HG03571 (cell line): ENCODE measurements around the gene MAP4.
"Not testable (repeated sequence)": the region's sequence is repeated elsewhere in the genome, so short reads cannot be mapped to it uniquely, and the experiment has no call there.

Experiments used
- ATAC-seq: cut with Tn5 transposase; IDR thresholded peaks from one replicate; pipeline ENCODE4 v1.9.1; 2021; ENCODE audit not compliant: unreplicated experiment

Gene MAP4

DNA sequence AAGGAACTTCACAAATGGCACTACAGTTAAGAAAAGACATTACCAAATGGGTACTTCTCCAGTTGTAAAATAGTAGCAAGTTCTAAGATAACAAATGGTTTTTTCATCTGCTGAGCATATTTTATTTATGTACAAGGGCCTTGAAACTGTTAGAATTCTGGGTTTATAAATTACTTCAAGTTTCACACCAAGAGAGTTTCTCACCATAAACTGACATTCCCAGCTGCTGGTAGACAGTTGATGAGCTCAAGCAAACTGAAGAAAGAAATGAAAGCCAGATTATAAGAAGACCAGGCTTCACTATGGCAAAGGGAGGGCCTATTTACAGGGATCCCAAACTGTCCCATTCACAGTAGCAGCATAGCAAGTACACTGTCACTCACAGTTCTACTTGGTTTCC, 113.5 kb downstream of the MAP4 start:
- no peak for ATAC-seq

DNA sequence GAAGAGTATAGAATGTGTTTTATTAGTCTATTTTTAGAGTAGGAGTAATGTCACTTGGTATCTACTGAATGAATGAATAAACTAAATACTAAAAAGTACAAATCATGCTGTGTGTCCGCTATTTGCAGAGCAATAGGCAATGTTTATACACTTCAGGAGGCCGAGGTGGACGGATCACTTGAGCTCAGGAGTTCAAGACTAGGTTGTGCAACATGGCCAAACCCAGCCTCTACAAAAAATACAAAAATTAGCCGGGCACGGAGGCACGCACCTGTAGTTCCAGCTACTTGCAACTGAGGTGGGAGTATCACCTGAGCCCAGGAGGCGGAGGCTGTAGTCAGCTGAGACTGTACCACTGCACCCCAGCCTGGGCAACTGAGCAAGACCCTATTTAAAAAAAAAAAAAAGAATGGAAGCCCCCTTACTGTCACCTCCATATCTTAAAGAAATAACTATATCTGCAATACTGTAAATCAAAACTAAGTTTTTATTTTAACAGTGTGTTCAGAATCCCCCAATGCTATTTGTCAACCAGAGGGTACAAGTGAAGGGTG, 114.9 kb downstream of the MAP4 start:
- no peak for ATAC-seq

DNA sequence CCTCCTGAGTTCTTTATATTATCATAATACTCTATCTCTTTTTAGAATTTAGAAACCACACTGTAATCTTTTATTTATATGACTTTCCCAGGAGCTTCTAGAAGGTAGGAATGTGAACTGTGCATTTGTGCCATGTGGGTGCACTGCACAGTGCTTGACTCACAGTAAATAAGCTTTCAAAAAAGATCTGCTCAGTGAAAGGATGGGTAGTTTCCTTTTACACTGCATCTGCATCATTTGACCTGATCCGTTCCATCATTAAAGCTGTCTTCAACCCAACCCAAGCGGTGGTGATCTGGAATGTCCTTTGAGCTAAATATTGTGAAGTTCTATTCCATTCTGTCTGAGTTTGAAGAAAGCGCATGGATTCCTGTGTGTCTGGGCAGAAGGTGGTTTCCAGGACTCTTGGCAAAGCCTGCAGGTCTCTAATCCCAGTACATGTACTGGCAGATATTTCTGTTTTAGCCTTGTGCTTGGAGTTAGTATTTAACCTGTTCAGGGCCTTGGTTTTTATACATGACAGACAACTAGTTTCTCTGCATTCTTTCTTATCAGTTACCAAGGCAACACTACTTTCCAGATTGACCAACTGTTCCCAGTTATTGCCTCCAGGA, 116.6 kb downstream of the MAP4 start:
- no peak for ATAC-seq

DNA sequence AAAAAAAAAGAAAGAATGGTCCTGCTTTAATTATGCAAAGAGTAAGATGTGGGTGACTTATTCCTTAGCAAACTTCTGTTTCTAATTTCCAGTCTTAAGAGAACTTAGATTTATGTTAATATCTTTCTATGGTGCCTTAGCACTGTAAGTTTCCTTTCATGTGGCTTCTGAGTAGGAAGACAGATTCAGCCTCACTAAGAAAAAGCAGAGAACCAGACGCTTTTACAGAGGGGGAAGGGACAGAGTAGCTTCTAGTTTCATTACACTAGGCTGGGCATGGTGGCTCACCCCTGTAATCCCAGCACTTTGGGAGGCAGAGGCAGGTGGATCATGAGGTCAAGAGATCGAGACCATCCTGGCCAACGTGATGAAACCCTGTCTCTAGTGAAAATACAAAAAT, 118.3 kb downstream of the MAP4 start:
- ATAC-seq = no peak

DNA sequence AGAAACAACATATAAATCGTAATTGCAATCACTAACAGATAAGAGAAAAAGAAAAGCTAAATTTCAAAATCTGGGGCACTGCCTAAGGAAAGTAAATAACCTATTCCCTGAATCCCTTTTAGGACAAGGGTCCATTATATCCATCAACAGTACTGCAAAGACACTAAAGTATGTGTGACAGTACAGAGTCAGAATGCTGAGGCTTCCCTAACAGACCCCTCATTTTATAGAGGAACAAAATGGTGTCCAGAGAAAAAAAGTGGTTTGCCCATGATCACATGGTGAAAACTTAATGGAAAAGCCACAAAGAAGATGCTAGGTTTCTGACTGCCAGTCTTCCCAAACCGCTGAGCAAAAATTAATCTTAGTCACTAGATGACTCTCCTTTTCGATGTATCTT, 119.5 kb downstream of the MAP4 start:
- no peak for ATAC-seq

DNA sequence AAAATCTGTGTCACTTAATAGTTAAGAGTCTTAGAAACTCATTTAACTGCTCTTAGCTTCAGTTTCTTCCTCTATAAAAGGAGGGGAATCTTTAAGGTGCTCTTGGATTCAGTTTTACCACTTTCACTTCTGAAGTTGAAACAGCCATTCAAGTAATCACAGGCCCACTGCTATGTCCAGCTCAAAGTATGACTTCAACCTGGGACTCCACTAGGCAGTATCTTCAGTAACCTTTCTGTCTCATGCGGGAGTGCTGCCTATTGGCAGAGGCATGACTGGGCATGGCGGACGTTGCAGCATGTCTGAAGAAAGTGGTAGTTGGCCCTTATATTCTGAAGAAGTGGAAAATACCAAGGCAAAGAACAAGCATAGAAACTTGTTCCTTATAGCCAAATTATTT, 121.0 kb downstream of the MAP4 start:
- ATAC-seq = no peak

DNA sequence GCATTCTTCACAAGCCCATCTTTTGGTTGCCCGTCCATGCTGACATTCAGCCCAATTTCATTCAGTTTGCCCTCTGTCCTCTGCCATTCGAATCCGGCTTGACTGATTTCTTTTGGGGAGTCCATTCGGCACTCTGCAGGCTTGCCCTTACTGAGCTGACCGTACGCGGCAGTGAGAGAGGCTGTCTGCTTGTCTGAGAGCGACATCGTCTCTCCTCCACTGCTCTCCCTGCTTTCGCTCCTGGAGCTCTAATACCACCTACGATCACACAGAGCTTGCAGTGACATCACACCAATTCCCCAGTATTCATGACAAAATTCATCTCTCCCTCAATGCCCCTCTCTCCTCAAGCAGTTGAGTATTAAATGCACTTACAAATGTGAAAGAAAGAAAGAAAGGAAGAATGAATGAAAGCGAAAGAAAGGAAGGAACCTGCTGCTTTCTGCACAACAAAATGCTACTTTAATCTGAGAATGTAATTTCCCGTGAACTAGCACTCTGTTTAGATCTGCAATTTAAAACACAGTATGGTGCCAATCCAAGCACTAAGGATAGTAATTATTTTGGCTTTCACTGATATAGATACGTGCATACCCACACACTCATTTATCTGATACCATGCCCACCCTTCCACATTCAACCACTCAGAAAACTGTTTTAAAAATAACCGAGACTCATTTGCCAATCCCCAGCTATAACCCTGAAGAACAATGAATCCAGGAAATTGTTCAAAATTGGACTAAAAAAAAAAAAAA, 123.8 kb downstream of the MAP4 start:
- ATAC-seq = no peak

DNA sequence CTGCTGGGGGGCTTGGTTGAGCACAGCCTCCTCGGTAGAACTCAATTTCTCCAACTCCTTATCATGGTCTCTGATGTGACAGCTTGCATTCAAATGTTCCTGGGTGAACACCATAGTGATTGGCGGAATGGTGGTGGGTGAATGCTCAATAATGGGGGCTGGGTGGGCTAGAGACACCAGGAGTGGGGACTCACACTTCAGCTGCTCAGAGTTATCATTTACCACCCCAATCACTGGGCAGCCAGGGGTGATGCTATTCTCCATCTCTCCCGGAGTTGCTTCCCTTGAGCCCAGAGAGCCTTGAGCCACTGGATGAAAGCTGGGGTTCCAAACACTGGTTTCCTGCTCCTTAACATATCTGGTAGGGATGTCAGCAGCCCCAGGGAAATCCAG, 124.6 kb downstream of the MAP4 start:
- no peak for ATAC-seq

DNA sequence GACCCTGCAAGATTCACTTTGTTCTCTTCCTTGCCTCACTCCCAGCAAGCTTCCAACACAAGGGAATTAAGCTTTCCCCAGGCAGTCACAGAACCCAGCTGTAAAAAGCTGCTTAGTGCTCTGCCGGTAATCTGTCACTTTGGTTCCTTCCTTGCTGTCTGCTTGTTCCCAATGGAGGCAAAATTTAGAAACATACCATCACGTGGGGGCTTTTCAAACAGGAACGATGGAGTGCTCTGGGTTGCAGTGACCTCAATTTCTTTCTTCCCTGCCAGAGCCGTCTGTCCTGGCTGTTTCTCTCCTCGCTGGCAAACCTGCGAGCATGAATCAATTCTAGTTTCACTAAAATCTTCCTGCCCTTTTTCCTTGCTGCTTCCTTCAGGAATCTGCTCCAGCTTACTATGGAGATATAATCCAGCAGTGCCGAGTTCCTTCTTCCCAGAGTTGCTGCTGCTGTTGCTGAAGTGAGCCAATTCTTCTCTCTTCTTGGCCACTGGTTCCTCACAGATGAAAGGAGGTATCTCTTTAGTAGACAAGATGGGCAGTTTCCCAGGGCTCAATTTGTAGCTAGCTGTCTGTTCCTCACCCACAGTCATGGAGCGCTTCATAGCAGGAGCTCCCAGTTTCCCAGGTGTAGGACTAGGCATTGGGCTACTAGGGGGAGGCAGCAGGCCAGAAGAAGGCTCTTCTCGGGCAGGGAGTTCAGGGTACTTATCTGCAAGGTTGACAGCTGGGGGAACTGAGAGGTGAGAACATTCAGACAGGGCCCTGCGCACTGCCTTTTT, 125.2 kb downstream of the MAP4 start:
- ATAC-seq = no peak

DNA sequence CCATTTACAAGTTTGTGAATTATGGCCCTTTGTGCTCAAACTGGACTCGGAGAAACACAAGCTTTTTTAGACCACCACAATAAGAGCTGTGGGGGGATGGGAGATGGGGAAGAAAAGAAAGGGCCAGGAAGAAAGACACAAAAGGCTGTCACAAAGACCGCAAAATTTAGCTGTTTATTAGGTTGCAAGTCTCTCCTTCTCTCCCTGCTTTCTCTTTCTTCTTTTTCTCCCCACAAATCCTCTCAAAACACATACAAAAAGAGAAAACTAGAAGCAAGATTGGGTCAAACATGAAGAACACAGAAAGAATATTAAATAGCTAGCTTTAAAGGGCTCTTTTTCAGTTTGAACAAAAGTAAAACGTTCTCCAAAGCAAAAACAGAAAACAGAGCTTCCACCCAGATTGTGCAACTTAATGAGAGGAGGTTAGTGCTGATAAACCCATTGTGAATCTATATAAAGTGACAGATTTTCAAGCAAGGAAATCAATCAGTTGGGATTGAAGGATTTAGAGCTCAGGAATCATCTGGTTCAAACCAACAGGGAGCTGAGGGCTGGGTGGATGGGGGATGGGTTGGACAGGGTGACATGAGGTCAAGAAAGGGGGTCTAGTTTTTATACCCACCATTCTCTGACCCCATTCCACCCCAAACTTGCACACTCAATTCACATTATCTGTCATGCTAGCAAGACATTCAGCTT, 125.9 kb downstream of the MAP4 start:
- no peak for ATAC-seq

DNA sequence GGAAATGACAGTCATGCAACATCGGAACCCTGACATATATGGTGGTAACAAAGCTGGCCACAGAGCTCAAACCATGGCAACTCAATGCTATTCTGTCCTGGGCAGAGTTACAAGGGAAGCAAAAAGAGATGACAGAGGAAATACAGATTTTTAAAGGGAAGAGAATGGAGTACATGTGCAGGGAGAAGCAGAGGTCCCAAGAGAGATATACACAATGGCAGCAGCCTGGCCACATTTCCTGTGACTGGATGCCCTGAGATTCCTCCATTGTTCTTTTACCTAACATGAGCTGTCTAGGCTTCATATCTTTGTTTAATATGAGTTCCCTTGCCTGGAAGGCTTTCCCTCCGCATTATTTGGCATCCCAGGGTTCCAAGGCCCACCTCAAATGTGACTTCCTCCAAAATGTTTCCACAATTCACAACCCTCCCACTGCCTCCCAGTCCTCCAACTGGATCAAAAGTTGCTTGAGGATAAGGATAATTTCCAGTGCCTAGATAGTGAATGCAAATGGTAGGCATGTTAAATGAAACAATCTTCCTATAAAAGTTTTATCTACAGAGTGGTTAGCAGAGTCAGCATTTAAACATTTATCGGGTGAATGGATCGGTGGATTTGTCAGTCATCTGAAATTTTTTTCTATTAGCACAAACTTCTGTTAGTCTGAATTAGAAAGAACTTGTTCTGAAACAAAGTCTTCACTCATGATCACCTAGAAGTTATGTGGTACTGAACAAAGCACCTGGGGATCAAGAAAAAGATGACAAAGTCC, 127.0 kb downstream of the MAP4 start:
- no peak for ATAC-seq

DNA sequence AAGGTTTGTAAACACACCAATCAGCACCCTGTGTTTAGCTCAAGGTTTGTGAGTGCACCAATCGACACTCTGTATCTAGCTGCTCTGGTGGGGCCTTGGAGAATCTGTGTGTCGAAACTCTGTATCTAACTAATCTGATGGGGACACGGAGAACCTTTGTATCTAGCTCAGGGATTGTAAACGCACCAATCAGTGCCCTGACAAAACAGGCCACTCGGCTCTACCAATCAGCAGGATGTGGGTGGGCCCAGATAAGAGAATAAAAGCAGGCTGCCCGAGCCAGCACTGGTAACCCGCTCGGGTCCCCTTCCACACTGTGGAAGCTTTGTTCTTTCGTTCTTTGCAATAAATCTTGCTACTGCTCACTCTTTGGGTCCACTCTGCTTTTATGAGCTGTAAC, 128.2 kb downstream of the MAP4 start:
- ATAC-seq = not testable (repeated sequence)

DNA sequence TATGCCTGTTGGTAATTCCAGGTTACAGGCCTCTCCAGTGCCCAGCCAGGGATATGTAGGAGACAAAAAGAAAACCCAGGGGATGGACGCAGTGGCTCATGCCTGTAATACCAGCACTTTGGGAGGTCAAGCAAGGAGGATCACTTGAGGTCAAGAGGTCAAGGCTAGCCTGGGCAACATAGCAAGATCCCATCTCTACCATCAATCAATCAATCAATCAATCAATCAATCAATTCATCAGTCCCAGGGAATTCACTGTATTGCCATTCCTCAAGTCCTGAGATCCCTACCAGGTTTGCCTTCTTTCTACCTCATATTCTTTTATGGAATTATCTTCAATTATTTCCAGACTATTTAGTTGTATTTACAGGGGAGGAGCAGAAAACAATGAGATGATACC, 131.0 kb downstream of the MAP4 start:
- ATAC-seq = no peak

DNA sequence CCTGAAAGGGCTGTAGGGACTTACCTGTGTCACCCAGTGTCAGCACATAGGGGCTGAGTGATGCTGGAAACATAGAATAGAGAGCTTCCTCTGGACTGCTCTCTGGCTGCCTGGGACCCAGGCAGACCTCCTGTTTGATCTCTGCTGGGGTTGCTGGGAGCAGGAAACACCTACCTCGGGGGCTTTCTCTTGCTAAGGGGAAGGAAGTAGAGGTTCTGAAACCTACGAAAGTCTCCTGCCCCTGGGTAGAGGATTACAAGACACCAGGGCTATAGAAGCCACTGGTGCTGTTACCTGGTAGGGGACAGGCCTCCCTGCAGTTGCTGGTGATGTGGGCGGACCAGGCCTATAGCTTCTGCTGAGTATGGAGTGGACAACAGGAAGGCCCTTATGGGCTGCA, 131.6 kb downstream of the MAP4 start:
- no peak for ATAC-seq

DNA sequence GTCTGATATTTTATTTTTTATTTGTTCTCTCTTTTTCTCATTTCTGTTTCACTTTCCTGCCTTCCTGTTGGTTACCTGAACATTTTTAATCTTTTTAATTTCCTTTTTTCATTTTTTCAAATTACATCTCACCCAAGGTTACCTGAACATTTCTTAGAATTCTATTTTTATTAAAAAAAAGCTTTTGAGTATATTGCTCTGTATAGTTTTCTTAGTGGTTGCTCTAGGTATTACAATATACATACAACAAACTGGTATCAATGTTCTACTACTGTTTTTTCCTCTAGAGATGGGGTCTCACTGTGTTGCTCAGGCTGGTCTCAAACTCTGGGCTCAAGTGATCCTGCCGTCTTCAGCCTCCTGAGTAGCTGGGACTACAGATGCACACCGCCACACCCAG, 133.9 kb downstream of the MAP4 start:
- ATAC-seq = no peak

DNA sequence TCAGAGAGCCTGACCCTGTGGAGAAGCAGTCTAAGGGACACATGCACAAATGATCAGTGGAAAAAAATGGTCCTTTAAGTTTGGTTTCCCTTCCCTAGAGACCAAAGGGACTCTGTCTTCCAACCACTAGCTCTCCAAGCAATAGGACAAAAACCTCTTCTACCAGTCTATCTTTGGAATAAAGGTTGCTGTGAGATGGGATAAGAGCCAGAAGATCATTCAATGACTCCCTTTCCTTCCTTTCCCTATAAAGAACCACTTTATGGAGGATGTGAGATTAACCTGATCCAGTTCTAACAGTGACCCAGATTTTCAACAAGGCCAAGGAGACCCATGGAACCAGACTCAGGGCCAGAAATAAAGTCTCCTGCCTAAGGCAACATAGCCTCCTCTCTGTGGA, 138.5 kb downstream of the MAP4 start:
- ATAC-seq = no peak

DNA sequence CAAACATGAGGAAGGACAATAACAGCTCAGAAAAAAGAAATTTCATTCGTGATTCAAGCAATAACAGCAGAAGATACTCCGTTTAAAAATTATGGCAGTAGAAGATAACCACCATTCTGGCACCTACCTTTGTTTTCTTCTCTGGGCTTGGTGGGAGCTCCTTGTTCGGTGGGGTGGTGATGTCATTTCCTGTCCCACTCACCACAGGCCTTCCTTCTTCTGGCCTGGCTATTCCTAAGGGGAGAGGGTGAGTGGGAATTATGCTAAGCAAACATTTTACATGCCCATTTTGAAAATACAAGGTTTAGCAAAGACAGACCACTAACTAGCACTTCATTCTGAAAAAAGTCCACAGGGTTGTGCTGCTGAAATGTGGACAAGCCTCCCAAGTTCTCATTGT, 138.9 kb downstream of the MAP4 start:
- no peak for ATAC-seq

DNA sequence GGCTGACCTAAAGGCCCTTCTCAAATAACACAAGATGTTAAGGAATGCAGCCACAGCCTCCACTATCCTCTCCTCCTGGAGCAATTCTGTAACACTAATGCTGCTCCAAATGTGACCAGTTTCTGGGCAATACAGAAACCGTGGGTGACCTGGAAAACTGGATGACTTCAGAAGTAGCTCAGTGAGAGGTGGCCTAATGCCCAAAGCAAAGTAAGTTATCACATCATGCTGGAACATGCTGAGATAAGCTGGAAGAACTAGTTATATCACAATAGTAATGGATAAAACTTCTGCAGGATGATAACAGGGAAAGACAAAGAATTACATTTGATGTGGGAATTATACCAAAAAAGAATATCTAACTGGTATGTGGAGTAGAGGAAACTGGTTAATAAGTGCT, 141.3 kb downstream of the MAP4 start:
- ATAC-seq = no peak

DNA sequence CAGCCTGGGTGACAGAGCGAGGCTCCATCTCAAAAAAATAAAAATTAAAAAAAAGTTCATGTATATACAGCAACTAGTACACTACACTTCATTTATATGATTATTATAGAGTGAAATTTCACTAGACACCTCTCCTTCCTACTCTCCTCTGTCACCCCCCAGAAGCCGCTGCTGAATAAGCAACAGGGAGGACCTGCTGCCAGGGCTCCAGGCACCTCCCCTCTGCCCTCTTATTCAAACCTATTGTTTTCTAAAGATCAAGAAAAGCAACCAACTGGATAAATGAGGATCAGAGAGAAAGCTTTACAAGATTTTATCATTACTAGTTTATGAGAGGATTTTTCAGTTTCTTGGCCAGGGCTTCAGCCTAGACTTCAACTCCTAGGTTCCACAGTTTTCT, 141.8 kb downstream of the MAP4 start:
- no peak for ATAC-seq

DNA sequence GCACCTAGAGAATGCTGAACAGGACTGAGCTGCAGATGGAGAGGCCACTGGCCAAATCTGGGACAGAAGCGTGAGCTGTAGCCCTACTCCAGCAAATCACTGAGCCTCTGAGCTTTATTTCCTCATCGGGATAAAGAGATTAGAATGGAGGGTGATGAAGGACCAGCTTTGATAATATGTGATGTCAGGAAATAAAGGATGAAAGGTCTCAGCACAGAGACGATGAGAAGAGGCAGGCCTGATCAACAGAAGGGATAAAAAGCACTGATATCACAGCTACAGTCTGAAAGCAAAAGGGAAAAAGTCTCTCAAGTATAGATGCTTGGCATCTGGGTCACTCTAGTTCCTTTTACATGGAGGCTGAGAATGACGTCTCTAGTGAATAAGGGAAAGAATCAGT, 143.3 kb downstream of the MAP4 start:
- no peak for ATAC-seq

DNA sequence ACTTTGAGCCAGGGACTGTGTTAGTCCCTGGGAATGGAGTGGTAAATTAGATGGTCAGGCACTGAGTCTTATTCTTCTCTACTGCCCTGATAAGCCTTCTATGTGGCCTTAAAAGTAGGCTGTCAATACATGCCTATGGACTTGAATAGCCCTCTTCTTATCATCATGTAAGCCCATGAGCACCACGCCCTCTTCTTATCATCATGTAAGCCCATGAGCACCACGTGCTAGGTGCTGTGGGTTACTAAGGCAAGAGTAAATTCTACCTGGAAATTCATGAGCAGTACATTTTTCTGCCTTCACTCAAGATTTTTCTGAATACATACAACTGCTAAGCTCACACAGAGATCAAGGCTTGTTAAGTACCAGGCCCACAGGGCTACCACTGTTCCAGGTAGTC, 144.8 kb downstream of the MAP4 start:
- ATAC-seq = no peak
